Body of pancreas (tissue), 4 donors: Measurements from ENCODE around the gene FASTKD1.

Experiments used
- CTCF ChIP-seq, 7 experiments: fragments of 450-650 bp in 4 of 7; fragments of 200-600 bp in 3 of 7; sonication (generic) in 3 of 7; IDR thresholded peaks; one replicate each; pipeline ENCODE4 v1.5.1; 2016 to 2019; ENCODE audit warnings: antibody characterized with exemption in 7 of 7
- POLR2A ChIP-seq, 3 donors: fragments of 450-650 bp; IDR thresholded peaks; one replicate each; pipeline ENCODE4 v1.6.1; 2016; ENCODE audit warnings: antibody characterized with exemption in 3 of 3, mild to moderate bottlenecking in 2 of 3

GRCh38 chr2:169507698-169508097 is 66.0 kb downstream of the FASTKD1 start:
- TF ChIP-seq CTCF (IDR thresholded peaks at IDR 0.05): no peak
- no peak for TF ChIP-seq POLR2A (IDR thresholded peaks at IDR 0.05)
